ENCODE measurements around the gene DNAH17. TPM values are rescaled to one million over a fixed set of nuclear protein-coding genes. Genes with fewer than 3 reads are reported as not detected.

Gene DNAH17
- total RNA-seq, 1 donor from 2014 or later = 1.3 TPM

- no peak overlapping the region for H3K4me3 Mint-ChIP-seq (ENCODE audit: unreplicated experiment)
- H3K4me1 Mint-ChIP-seq (ENCODE audit: low read depth, unreplicated experiment) = no peaks in the 10 kb centered on the region
- H3K36me3 Mint-ChIP-seq (ENCODE audit: unreplicated experiment) = no peaks in the 10 kb centered on the region
- peaks cover 4% of the 10 kb centered on the region for H3K27me3 Mint-ChIP-seq (ENCODE audit: unreplicated experiment)
- H3K9me3 Mint-ChIP-seq (ENCODE audit: unreplicated experiment) = no peaks in the 10 kb centered on the region
- DNase-seq = no peak
- no peak for TF ChIP-seq CTCF (IDR thresholded peaks at IDR 0.05; ENCODE audit: partially characterized antibody, unreplicated experiment)
- H3K27ac Mint-ChIP-seq (ENCODE audit: unreplicated experiment) = no peak overlapping the region
Measured at GRCh38 chr17:78534492-78535272, 42.5 kb downstream of the DNAH17 start.

DNA sequence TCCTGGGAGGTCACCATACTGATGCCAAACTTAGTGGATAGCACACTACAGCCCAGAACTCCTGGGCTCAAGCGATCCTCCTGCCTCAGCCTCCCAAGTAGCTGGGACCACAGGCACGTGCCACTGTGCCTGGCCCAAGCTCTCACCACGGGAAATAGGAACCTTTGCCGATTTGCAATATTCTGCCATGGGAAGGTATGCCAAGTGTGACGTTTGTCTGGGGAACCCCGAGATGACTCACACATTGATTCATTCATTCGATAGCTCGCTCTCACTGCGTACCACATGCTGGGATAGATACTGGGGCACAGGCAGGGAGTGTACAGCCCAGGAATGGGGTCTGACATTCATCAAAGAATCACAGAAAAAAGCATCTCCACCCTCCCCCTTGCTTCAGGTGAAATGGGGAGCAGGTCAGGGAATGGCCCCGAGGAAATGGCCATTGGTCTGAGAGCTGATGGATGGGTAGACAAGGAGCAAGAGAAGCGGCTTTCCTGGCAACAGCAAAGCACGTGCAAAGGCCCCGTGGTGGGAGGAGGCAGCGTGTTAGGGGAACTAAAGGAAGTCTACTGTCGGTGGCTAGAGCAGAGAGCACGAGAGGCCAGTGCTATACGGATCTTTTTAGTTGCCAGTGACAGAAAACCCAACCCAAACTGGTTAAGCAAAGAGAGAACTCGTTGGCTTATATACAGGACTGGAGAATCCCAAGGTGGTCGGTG, 44.1 kb downstream of the DNAH17 start:
- peaks cover 1% of the 10 kb centered on the region for H3K9me3 Mint-ChIP-seq (ENCODE audit: unreplicated experiment)

DNA sequence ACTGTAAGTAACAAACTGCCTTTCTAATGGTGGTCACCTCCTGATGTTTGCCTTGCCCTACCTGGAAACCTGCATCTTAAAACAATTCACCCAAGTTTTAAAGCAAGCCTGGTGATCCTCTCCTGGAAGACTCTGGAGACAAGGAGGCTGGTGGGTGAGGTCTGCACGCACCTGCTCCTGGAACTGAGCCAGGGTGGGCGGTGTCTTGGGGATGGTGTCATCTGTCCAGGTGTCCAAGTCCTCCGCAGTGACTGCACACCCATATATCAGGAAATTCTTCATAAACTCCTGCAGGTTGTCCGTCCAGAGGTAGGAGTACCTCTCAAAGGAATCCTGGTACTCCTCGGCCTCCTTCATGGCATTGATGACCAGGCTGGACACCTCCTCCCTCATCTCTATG, 44.9 kb downstream of the DNAH17 start:
- DNase-seq = no peak
- Mint-ChIP-seq H3K27ac (ENCODE audit: unreplicated experiment) (no peak overlapping the region), H3K4me3 (ENCODE audit: unreplicated experiment) (no peak overlapping the region), H3K4me1 (ENCODE audit: low read depth, unreplicated experiment) (peaks cover 2% of the 10 kb centered on the region), H3K27me3 (ENCODE audit: unreplicated experiment) (peaks cover 4% of the 10 kb centered on the region), H3K9me3 (ENCODE audit: unreplicated experiment) (peaks cover 1% of the 10 kb centered on the region), H3K36me3 (ENCODE audit: unreplicated experiment) (no peaks in the 10 kb centered on the region)
- TF ChIP-seq CTCF (IDR thresholded peaks at IDR 0.05; ENCODE audit: partially characterized antibody, unreplicated experiment) = no peak

More for the DNA sequence above, 44.1 kb downstream of the DNAH17 start:
- H3K4me1 Mint-ChIP-seq (ENCODE audit: low read depth, unreplicated experiment) = peaks cover 2% of the 10 kb centered on the region
- no peak for TF ChIP-seq CTCF (IDR thresholded peaks at IDR 0.05; ENCODE audit: partially characterized antibody, unreplicated experiment)
- H3K27ac Mint-ChIP-seq (ENCODE audit: unreplicated experiment) = no peak overlapping the region
- peaks cover 4% of the 10 kb centered on the region for H3K27me3 Mint-ChIP-seq (ENCODE audit: unreplicated experiment)
- H3K36me3 Mint-ChIP-seq (ENCODE audit: unreplicated experiment) = no peaks in the 10 kb centered on the region
- DNase-seq = no peak
- no peak overlapping the region for H3K4me3 Mint-ChIP-seq (ENCODE audit: unreplicated experiment)

DNA sequence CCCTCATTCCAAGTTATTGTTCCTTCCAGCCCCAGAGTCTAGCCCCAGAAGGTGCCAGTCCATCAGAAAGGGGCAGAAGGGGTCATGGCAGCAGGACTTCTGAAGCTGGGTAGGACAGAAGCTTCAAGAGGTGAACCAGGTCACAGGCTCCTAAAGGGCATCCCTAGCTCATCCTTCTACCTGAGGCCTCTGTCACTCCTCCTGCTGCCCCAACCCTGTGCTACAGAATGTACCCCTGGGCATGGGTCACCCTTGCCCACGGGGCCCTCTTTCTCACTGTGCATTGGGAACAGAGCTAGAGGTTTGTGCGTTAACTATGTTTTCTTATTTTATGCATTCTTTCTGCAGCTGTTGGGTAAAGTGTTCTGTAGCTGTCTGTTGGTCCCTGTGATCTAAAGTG, 46.5 kb downstream of the DNAH17 start:
- no peak for TF ChIP-seq CTCF (IDR thresholded peaks at IDR 0.05; ENCODE audit: partially characterized antibody, unreplicated experiment)
- H3K36me3 Mint-ChIP-seq (ENCODE audit: unreplicated experiment) = no peaks in the 10 kb centered on the region
- DNase-seq = no peak
- H3K27ac Mint-ChIP-seq (ENCODE audit: unreplicated experiment) = no peak overlapping the region
- peaks cover 9% of the 10 kb centered on the region for H3K27me3 Mint-ChIP-seq (ENCODE audit: unreplicated experiment)
- no peak overlapping the region for H3K4me3 Mint-ChIP-seq (ENCODE audit: unreplicated experiment)
- H3K9me3 Mint-ChIP-seq (ENCODE audit: unreplicated experiment) = peaks cover 1% of the 10 kb centered on the region
- peaks cover 2% of the 10 kb centered on the region for H3K4me1 Mint-ChIP-seq (ENCODE audit: low read depth, unreplicated experiment)
